Smooth muscle cell (in vitro differentiated cells): ENCODE results near the gene PAX2. TPM values are rescaled to one million over a fixed set of nuclear protein-coding genes. Genes with fewer than 3 reads are reported as not detected.

Experiments used
- DNase-seq: peaks from one replicate; lab custom pipeline; 2025; ENCODE audit not compliant: unreplicated experiment; lab: John Stamatoyannopoulos, UW
- H2AFZ ChIP-seq: fragments of 200-600 bp; sonication (generic); 2 replicates; pipeline ENCODE4 v1.6.0; 2016; ENCODE audit warnings: antibody characterized with exemption, low read depth, mild to moderate bottlenecking
- H3F3A ChIP-seq: fragments of 200-600 bp; sonication (generic); 2 replicates; pipeline ENCODE4 v1.6.0; 2017; ENCODE audit warnings: antibody characterized with exemption, low read depth
- H3K27ac ChIP-seq: fragments of 200-600 bp; sonication (generic); 2 replicates; pipeline ENCODE4 v1.5.1; 2016; ENCODE audit warnings: low read depth, mild to moderate bottlenecking
- H3K27me3 ChIP-seq: fragments of 200-600 bp; sonication (generic); 2 replicates; pipeline ENCODE4 v1.6.1; 2016; ENCODE audit warnings: low read depth, mild to moderate bottlenecking
- H3K36me3 ChIP-seq: fragments of 200-600 bp; sonication (generic); 2 replicates; pipeline ENCODE4 v1.5.1; 2016; ENCODE audit warnings: low read depth
- H3K4me1 ChIP-seq: fragments of 200-600 bp; sonication (generic); 2 replicates; pipeline ENCODE4 v1.5.1; 2016; ENCODE audit warnings: low read depth
- H3K4me2 ChIP-seq: fragments of 200-600 bp; sonication (generic); 2 replicates; pipeline ENCODE4 v1.6.0; 2016; ENCODE audit warnings: mild to moderate bottlenecking
- H3K4me3 ChIP-seq: fragments of 200-600 bp; sonication (generic); 2 replicates; pipeline ENCODE4 v1.5.1; 2016; ENCODE audit warnings: mild to moderate bottlenecking
- H3K79me2 ChIP-seq: fragments of 200-600 bp; sonication (generic); 2 replicates; pipeline ENCODE4 v1.6.0; 2016; ENCODE audit warnings: low read depth, mild to moderate bottlenecking
- H3K9ac ChIP-seq: fragments of 200-600 bp; sonication (generic); 2 replicates; pipeline ENCODE4 v1.6.0; 2016; ENCODE audit warnings: low read depth
- H3K9me3 ChIP-seq: fragments of 200-600 bp; sonication (generic); replicated peaks from 2 replicates; pipeline ENCODE4 v1.5.1; 2016; ENCODE audit warnings: low read depth
- H4K20me1 ChIP-seq: fragments of 200-600 bp; sonication (generic); 2 replicates; pipeline ENCODE4 v1.6.0; 2016; ENCODE audit warnings: low read depth
- WGBS: methylation state at CpG from one replicate; pipeline ENCODE4 v1.1.7; 2016; ENCODE audit warnings: low lambda C conversion rate; 5-methylcytosine and 5-hydroxymethylcytosine counted together
- polyA plus RNA-seq: library from polyadenylated mRNA; unstranded; fragments of >200 nt; fragmentation: Nextera tagmentation; extraction: Ambion mirVana; gene quantifications from 2 replicates; pipeline ENCODE4 v1.2.1, GENCODE V29; 2016
- total RNA-seq: library from RNA; depleted of rRNA; stranded (reverse); fragments of >200 nt; gene quantifications from 2 replicates; pipeline ENCODE4 v1.2.3, GENCODE V29; 2014
- TF ChIP-seq, protein P1 (sequence below): fragments of 200-600 bp; sonication (generic); IDR thresholded peaks from 2 replicates; pipeline ENCODE4 v1.5.1; 2017; ENCODE audit warnings: borderline replicate concordance, mild to moderate bottlenecking, antibody characterized with exemption; ENCODE audit not compliant: insufficient read depth, poor library complexity, severe bottlenecking

PAX2 gene
- total and polyA plus RNA-seq, 2 experiments from 2014 or later, result not detected

DNA sequence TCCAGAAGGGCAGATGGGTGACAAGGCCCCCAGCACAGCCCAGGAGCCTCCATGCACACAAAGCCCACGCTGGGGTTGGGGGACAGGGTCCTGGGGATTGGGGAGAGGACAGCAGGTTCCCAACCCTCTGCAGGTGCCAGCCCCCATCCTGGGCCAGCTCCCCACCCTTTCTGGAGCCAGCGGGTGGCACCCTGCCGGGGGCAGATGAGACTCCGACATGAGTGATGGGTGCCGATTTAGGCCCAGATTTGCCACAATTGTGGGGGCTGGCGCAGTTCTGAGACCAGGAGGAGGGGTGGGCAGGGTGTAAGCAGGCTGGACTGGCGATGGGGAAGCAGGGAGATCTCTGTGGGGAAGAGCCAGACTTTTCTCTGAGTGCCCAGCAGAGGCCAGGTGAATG is 118.1 kb downstream of the PAX2 start:
- H3K4me2 ChIP-seq, result no peak overlapping the region
- H3K27me3 ChIP-seq, result peaks cover 76% of the 10 kb centered on the region

DNA sequence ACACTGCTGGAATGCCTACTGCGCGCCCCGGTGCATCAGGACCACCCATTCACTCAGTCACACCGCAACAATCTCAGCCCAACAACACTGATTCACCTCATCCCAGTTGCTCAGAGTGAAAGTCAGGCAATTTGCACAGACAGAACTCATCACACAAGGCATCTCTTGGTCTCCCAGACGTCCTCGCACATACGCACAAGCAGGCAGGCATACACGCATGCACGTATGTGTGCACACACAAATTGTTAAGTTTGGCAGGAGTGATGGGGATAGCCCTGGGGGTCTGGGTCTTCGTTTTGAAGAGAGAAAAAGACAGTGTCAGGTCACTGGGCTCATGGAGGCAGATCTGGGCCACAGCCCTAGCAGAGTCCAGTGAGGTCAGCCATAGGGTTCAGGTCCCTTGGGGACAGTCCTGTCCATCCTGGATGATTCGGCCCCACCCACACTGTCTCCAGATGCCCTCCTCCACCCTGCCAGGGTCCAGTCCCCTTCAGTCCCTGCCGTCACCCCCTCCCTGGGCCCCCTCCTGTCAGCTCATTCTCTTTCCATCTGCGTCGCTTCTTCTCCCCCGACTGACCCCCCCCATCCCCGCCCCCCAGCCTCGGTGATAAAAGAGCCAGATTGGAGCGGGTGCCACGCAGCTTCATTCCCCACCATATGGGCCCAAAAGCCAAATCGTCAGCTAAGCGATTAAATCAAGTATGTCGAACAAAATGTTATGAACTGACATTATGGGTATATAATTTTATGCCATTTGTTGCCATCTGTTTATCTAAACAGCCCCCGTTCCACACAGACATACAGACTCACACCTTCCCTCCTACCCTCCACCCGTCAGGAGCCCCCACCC is 118.9 kb downstream of the PAX2 start:
- Histone ChIP-seq H3K27me3 (peaks cover 68% of the 10 kb centered on the region), H2AFZ (no peak overlapping the region), H3K9ac (no peak overlapping the region), H4K20me1 (no peaks in the 10 kb centered on the region), H3K4me2 (no peak overlapping the region), H3F3A (no peaks in the 10 kb centered on the region), H3K36me3 (no peaks in the 10 kb centered on the region), H3K4me3 (no peak overlapping the region), H3K79me2 (no peaks in the 10 kb centered on the region), H3K27ac (no peak overlapping the region), H3K4me1 (peaks cover 15% of the 10 kb centered on the region), H3K9me3 (no peaks in the 10 kb centered on the region)
- WGBS, result 90% methylated on average over 20 of the region's 24 CpGs
- DNase-seq, result no peak
- TF ChIP-seq, protein P1, sequence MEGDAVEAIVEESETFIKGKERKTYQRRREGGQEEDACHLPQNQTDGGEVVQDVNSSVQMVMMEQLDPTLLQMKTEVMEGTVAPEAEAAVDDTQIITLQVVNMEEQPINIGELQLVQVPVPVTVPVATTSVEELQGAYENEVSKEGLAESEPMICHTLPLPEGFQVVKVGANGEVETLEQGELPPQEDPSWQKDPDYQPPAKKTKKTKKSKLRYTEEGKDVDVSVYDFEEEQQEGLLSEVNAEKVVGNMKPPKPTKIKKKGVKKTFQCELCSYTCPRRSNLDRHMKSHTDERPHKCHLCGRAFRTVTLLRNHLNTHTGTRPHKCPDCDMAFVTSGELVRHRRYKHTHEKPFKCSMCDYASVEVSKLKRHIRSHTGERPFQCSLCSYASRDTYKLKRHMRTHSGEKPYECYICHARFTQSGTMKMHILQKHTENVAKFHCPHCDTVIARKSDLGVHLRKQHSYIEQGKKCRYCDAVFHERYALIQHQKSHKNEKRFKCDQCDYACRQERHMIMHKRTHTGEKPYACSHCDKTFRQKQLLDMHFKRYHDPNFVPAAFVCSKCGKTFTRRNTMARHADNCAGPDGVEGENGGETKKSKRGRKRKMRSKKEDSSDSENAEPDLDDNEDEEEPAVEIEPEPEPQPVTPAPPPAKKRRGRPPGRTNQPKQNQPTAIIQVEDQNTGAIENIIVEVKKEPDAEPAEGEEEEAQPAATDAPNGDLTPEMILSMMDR, result no peak

More for the DNA sequence above, 118.1 kb downstream of the PAX2 start:
- WGBS, result 91% methylated on average over 6 of the region's 7 CpGs
- Histone ChIP-seq H3F3A (no peaks in the 10 kb centered on the region), H3K79me2 (no peaks in the 10 kb centered on the region), H4K20me1 (no peaks in the 10 kb centered on the region), H3K4me3 (no peak overlapping the region), H3K36me3 (no peaks in the 10 kb centered on the region), H2AFZ (no peak overlapping the region), H3K9me3 (no peaks in the 10 kb centered on the region), H3K27ac (no peak overlapping the region), H3K9ac (no peak overlapping the region), H3K4me1 (peaks cover 15% of the 10 kb centered on the region)
- DNase-seq, result no peak
- TF ChIP-seq, protein P1, result no peak

DNA sequence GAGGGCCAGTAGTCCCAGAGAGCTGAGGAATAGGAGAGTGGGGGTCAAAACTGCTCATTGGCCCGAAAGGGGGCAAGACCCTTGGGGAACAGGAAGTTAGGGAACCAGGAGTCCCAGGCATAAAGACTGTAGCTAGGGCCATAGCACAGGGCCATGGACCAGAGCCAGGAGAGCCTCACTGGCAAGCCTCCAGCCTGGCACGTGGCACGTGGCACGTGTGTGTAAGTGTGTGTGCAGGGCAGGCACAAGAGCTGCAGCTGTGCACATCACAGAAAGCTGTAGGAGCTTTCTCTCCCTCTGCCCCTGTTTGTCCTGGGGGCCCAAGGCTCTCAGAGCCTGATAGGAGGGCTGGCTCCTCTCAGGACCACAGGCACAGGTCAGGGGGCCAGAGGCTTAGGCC is 119.6 kb downstream of the PAX2 start:
- TF ChIP-seq, protein P1, result no peak
- Histone ChIP-seq H3K9me3 (no peaks in the 10 kb centered on the region), H3K27me3 (peaks cover 61% of the 10 kb centered on the region), H3K79me2 (no peaks in the 10 kb centered on the region), H3K9ac (no peak overlapping the region), H4K20me1 (no peaks in the 10 kb centered on the region), H3K4me1 (peaks cover 15% of the 10 kb centered on the region), H3K4me2 (no peak overlapping the region), H2AFZ (no peak overlapping the region), H3K4me3 (no peak overlapping the region), H3K36me3 (no peaks in the 10 kb centered on the region), H3K27ac (no peak overlapping the region), H3F3A (no peaks in the 10 kb centered on the region)
- WGBS, result 88% methylated on average over 4 of the region's 4 CpGs
- DNase-seq, result no peak

DNA sequence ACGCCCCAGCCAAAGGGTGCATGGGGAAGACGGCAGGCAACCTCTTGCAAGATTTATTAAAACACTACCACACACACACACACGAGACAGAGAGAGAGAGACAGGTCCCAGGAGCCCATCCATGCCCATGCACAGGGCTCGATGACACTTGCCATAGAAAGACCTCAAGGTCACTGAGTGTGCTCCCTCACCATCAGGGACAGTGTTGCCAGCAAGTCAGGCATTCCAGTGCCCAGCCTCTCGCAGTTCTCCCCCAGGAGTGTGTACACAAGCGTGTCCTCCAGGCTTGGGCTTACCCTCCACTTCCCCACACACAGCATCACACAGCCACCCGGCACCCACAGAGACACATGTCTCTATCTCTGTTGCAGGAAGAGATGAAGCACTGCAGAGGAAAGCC is 120.6 kb downstream of the PAX2 start:
- 72% methylated on average over 7 of the region's 7 CpGs for WGBS
- Histone ChIP-seq H3K4me3 (no peak overlapping the region), H3K27me3 (peaks cover 50% of the 10 kb centered on the region), H3K36me3 (no peaks in the 10 kb centered on the region), H3K9ac (no peak overlapping the region), H3K4me1 (peaks cover 15% of the 10 kb centered on the region), H4K20me1 (no peaks in the 10 kb centered on the region), H3F3A (no peaks in the 10 kb centered on the region), H3K4me2 (no peak overlapping the region), H3K79me2 (no peaks in the 10 kb centered on the region), H3K27ac (no peak overlapping the region), H3K9me3 (no peaks in the 10 kb centered on the region), H2AFZ (no peak overlapping the region)
- DNase-seq, result no peak
- TF ChIP-seq, protein P1, result no peak
